ENCODE data around the gene SLC16A5. TPM values are rescaled to one million over a fixed set of nuclear protein-coding genes. Genes with fewer than 3 reads are reported as not detected.
"Not testable (repeated sequence)": the region's sequence is repeated elsewhere in the genome, so short reads cannot be mapped to it uniquely, and the experiment has no call there.

The SLC16A5 gene
- total and polyA plus RNA-seq, 8 donors: 2.2 to 8.8 (median 4.4) TPM

DNA sequence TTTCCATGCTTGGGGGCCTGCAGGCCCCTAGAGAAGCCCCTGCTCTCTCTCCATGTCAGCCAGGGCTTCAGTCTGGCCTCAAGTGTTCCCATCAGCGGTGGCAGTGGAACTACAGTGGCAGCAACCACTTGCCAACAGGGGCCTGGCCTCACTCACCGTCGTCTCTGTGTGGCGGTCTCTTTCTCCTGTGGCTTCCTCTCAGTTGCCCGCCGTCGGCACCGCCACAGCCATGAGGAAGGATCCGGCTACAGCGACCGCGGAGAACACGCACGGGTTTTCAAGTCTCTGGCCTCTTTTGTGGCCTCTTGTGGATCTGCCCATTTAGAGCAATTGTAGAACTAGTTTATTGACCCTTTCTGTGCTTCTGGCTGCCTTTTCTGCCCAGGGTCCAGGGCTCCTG, 30.6 kb downstream of the SLC16A5 start:
- no peak overlapping the region for H3K27ac ChIP-seq
- no peaks in the 10 kb centered on the region for H3K4me1 ChIP-seq
- no peaks in the 10 kb centered on the region for H3K36me3 ChIP-seq
- TF ChIP-seq, protein P1, sequence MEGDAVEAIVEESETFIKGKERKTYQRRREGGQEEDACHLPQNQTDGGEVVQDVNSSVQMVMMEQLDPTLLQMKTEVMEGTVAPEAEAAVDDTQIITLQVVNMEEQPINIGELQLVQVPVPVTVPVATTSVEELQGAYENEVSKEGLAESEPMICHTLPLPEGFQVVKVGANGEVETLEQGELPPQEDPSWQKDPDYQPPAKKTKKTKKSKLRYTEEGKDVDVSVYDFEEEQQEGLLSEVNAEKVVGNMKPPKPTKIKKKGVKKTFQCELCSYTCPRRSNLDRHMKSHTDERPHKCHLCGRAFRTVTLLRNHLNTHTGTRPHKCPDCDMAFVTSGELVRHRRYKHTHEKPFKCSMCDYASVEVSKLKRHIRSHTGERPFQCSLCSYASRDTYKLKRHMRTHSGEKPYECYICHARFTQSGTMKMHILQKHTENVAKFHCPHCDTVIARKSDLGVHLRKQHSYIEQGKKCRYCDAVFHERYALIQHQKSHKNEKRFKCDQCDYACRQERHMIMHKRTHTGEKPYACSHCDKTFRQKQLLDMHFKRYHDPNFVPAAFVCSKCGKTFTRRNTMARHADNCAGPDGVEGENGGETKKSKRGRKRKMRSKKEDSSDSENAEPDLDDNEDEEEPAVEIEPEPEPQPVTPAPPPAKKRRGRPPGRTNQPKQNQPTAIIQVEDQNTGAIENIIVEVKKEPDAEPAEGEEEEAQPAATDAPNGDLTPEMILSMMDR (IDR thresholded peaks at IDR 0.05): no peak
- intact Hi-C loops (cut with DNase I): loop anchor here in 1 of 3 donors (10.0 kb wide), 1 partner anchor 66 kb away; the partner anchor contains the start of gene SUMO2
- H3K27me3 ChIP-seq: no peaks in the 10 kb centered on the region
- no peaks in the 10 kb centered on the region for H3K9me3 ChIP-seq
- FAIRE-seq (no peak), DNase-seq (no peak), ATAC-seq (no peak)
- WGBS, 2 donors: 91 to 93% methylated on average over 14 of the region's 14 CpGs
- no peak overlapping the region for H3K4me3 ChIP-seq

DNA sequence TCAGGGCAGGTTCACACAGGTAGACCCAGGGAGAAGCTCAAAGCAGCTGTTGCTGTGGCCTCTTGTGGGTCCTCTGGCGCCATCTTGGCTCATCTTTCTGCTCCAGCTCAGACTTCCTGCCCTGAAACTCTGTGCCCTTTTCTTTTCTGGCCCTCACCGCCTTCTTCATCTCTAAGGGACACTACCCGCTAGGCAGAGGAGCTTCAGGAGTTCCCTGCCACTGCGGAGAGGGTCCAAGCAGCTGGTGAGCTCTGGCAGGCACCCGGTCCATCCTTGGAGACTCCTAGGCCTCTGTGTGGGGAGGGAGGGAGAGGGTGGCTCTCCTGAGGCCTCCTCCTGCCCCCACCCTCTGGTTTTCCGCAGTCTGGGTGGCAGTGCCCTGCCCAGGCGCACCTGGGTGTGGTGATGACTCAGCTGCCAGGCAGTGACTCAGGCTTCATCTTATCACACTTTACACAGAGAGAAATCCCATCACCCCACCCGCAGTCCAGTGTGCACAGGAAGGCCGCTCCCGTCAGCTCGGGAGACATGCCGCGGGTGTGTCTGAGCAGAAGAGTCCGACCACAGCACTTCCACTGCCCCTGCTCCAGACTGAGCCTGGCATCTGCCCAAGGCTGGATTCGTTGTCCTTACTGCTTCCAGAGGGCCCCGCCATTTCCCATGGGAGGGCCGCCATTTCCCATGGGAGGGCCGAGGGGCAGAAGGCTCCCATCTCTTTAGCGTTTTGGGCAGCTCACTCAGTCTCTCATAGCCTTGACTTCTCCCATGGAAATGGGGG, 36.5 kb downstream of the SLC16A5 start:
- intact Hi-C loops (cut with DNase I): loop anchor here in 1 of 3 donors (10.0 kb wide), 1 partner anchor 51 kb away; no protein-coding TSS in a partner anchor
- ATAC-seq (peak; percentile 59 to 90 (median 84)), DNase-seq (peak in 4 of 6 donors; percentile 19 to 58 (median 56)), FAIRE-seq (no peak)
- H3K27me3 ChIP-seq: no peaks in the 10 kb centered on the region
- H3K9me3 ChIP-seq: no peaks in the 10 kb centered on the region
- H3K27ac ChIP-seq: peak overlapping the region in 1 of 4 donors; percentile 27
- peaks cover 0 to 8% (median 0%) of the 10 kb centered on the region in 3 donors for H3K4me1 ChIP-seq
- H3K36me3 ChIP-seq: no peaks in the 10 kb centered on the region
- TF ChIP-seq, protein P1 (IDR thresholded peaks at IDR 0.05): no peak
- no peak overlapping the region for H3K4me3 ChIP-seq
- WGBS, 2 donors: 81 to 82% methylated on average over 19 of the region's 19 CpGs

GRCh38 chr17:75124819-75125162, 37.0 kb downstream of the SLC16A5 start:
- Histone ChIP-seq H3K27ac (no peak overlapping the region), H3K4me1 (peaks cover 0 to 8% (median 0%) of the 10 kb centered on the region in 3 donors), H3K36me3 (no peaks in the 10 kb centered on the region), H3K4me3 (no peak overlapping the region), H3K9me3 (no peaks in the 10 kb centered on the region), H3K27me3 (no peaks in the 10 kb centered on the region)
- FAIRE-seq (no peak), DNase-seq (no peak), ATAC-seq (no peak)
- intact Hi-C loops (cut with DNase I): loop anchor here in 1 of 3 donors (10.0 kb wide), 1 partner anchor 50 kb away; no protein-coding TSS in a partner anchor
- WGBS, 2 donors: 93% methylated on average over 4 of the region's 4 CpGs
- TF ChIP-seq, protein P1 (IDR thresholded peaks at IDR 0.05): no peak

DNA sequence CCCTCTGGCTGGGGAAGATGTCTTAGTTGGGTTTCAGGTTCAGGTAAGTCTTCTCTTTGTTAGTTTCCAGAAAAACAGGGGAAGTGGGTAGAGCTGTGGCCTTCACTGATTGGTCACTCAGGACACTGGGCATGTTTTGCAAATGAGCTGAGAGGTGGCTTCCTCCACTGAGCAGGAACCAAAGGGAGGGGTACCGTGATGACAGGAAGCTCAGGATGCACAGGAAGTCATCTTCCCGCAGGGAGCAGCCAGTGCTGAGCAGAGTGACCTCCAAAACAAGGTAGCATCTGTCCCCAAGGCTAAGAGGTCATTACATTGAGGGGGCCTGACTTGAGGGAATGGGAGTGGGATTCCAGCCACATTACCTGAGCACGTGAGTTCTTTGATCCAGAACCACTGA, 38.2 kb downstream of the SLC16A5 start:
- TF ChIP-seq, protein P1 (IDR thresholded peaks at IDR 0.05): no peak
- no peaks in the 10 kb centered on the region for H3K36me3 ChIP-seq
- 63% methylated on average over 3 of the region's 3 CpGs for WGBS, 2 donors
- no peaks in the 10 kb centered on the region for H3K27me3 ChIP-seq
- H3K4me1 ChIP-seq: peaks cover 0 to 12% (median 0%) of the 10 kb centered on the region in 3 donors
- DNase-seq (no peak), FAIRE-seq (no peak), ATAC-seq (no peak)
- no peak overlapping the region for H3K4me3 ChIP-seq
- H3K9me3 ChIP-seq: no peaks in the 10 kb centered on the region
- intact Hi-C loops (cut with DNase I): loop anchor here in 1 of 3 donors (10.0 kb wide), 1 partner anchor 49 kb away; no protein-coding TSS in a partner anchor
- no peak overlapping the region for H3K27ac ChIP-seq

DNA sequence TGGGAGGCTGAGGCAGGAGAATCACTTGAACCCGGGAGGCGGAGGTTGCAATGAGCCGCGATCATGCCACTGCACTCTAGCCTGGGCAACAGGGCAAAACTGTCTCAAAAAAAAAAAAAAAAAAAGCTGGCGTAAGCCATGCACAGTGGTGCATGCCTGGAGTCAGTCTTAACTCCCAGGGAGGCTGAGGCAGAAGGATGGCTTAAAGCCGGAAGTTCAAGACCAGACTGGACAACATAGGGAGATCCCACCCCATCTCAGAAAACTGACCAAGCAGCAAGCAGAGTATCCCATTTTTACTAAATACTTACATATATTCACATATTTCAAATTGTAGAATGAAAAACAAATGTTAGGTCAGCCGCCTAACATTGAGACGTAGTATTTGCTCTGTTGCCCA, 39.2 kb downstream of the SLC16A5 start:
- no peaks in the 10 kb centered on the region for H3K36me3 ChIP-seq
- no peak for DNase-seq
- no peak overlapping the region for H3K4me3 ChIP-seq
- WGBS, 2 donors: 92 to 95% methylated on average over 8 of the region's 8 CpGs
- H3K27ac ChIP-seq: no peak overlapping the region
- H3K27me3 ChIP-seq: no peaks in the 10 kb centered on the region
- TF ChIP-seq, protein P1 (IDR thresholded peaks at IDR 0.05): no peak
- ATAC-seq: no peak
- intact Hi-C loops (cut with DNase I): loop anchor here in 1 of 3 donors (10.0 kb wide), 1 partner anchor 48 kb away; no protein-coding TSS in a partner anchor
- H3K4me1 ChIP-seq: peaks cover 0 to 12% (median 0%) of the 10 kb centered on the region in 3 donors
- FAIRE-seq: no peak
- H3K9me3 ChIP-seq: no peaks in the 10 kb centered on the region

GRCh38 chr17:75127936-75128335, 40.2 kb downstream of the SLC16A5 start:
- DNase-seq: not testable (repeated sequence)

More at GRCh38 chr17:75127936-75128335, 40.2 kb downstream of the SLC16A5 start:
- not testable (repeated sequence) for H3K27me3 ChIP-seq, H3K27ac ChIP-seq, ATAC-seq, H3K4me3 ChIP-seq, H3K9me3 ChIP-seq, H3K36me3 ChIP-seq, FAIRE-seq
- intact Hi-C loops (cut with DNase I): loop anchor here in 1 of 3 donors (10.0 kb wide), 1 partner anchor 47 kb away; no protein-coding TSS in a partner anchor
- 90% methylated on average over 5 of the region's 5 CpGs for WGBS, 2 donors
- peaks cover 0 to 14% (median 0%) of the 10 kb centered on the region in 3 donors for H3K4me1 ChIP-seq

Data from pancreas (tissue), 10 donors.